CD1c-positive myeloid dendritic cell (primary cell): ENCODE measurements around the gene NRIP2.
"Not testable (repeated sequence)": the region's sequence is repeated elsewhere in the genome, so short reads cannot be mapped to it uniquely, and the experiment has no call there.

Experiments used
- DNase-seq: peaks from one replicate; pipeline ENCODE4 v3.0.0-alpha.2; 2016; ENCODE audit errors: extremely low spot score

The NRIP2 gene

GRCh38 chr12:2834581-2835491 is at the start of gene NRIP2:
Gene NRIP2, minus strand, starts transcription at chr12:2835035. Its CDS starts 52 bp downstream, at chr12:2834983.
- no peak for DNase-seq

- DNase-seq = peak; percentile 1
These were observed 45.0 kb upstream of the NRIP2 start for GRCh38 chr12:2879853-2880252.

- DNase-seq = peak; percentile 82
These were observed 43.3 kb upstream of the NRIP2 start for GRCh38 chr12:2877953-2878732.

GRCh38 chr12:2877047-2877952 is 42.5 kb upstream of the NRIP2 start, which contains the start of the genes FOXM1 and RHNO1:
Gene FOXM1, minus strand, starts transcription at chr12:2877174. Its CDS starts 2,696 bp downstream, at chr12:2874478.
Gene RHNO1, plus strand, starts transcription at chr12:2877223. Its CDS starts 8,144 bp downstream, at chr12:2885367.
- peak; percentile 91 for DNase-seq

DNA sequence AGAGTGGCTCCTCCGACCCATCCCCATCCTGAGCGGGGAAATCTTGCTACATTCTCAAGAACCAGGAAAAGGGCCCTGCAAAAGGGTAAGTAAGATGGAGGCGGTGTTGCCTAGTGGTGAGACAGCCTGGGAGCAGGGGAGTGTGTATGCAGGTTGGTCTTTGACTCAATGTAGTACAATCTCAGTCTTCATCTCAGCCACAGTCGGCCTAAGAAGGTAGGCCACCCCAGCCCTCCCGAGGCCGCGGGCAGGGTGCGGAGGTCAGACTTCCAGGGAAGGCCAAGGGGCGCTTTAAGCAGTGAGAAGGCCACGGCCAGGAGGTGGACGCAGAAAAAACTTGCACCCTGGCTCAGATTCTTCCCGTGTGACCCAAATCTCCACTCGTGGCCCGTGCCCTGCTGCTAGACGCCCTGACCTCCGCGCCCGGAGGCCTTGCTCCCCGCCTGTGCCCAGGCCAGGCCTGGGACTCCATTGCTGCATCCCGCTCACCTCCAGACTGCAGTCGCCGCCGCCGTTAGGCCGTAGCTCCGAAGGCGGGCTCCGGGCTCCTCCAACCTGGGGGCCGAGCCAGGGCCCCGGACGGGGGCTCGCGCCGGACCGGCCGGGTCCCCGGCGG is 41.7 kb upstream of the NRIP2 start:
- DNase-seq = peak; percentile 2

DNA sequence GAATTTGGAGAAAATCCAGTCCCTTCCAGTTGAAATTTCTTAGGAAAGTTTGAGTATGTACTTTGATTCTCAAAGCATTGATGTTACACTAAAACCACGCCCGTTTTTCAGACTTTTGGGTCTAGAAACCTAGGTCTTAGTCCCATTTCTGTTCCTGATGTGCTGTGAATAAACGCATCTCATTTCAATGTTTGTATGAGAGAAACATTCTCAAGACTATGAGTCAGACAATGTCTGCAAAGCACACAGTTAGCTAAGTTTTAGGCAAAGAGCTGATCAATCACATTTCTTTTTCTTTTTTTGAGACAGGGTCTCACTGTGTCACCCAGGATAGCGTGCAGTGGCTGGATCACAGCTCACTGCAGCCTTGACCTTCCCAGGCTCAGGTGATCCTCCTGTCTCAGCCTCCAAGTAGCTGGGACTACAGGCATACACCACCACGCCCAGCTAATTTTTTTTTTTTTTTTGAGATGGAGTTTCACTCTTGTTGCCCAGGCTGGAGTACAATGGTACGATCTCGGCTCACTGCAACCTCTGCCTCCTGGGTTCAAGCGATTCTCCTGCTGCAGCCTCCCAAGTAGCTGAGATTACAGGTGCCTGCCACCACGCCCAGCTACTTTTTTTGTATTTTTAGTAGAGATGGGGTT is 34.3 kb upstream of the NRIP2 start:
- not testable (repeated sequence) for DNase-seq

DNA sequence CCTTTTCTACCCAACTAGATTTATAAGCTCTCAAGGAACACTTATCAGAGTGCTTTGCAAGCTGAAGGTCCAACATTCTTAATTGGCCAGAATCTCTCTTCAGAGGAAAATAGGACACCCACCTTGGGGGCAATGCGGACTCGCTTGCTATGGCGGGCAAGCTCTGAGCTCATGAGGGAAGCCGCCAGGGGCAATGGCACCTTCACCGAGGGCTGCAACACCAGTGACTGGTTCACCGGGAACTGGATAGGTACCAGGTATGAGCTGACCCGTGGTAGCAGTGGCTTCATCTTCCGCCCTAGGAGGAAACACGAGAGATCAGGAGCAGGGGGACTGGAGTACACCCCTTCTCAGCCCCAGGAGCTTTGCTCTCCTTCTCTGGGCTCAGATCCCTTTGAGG is 29.4 kb upstream of the NRIP2 start:
- no peak for DNase-seq

- not testable (repeated sequence) for DNase-seq
These were observed 28.6 kb upstream of the NRIP2 start for GRCh38 chr12:2863402-2863801.

DNA sequence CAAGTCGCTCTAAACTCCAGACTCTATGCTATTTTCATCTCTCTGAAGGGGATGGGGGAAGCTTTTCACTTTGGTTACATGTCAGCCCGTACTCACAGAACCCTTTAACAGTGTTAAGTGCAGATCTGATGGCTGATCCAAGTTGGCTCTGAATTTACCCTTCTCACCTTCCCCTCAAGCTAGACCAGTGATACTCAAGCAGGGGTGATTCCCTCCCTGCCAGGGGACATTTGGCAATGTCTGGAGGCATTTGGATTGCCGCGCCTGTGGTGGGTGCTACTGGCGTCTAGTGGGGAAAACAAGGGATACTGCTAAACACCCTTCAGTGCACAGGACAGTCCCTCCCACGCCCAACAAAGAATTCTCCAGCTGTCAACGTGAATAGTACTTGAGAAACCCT is 28.0 kb upstream of the NRIP2 start:
- DNase-seq = no peak

- no peak for DNase-seq
These were observed 25.3 kb upstream of the NRIP2 start for GRCh38 chr12:2860170-2860569.

- no peak for DNase-seq
These were observed 24.1 kb upstream of the NRIP2 start for GRCh38 chr12:2858944-2859421.

DNA sequence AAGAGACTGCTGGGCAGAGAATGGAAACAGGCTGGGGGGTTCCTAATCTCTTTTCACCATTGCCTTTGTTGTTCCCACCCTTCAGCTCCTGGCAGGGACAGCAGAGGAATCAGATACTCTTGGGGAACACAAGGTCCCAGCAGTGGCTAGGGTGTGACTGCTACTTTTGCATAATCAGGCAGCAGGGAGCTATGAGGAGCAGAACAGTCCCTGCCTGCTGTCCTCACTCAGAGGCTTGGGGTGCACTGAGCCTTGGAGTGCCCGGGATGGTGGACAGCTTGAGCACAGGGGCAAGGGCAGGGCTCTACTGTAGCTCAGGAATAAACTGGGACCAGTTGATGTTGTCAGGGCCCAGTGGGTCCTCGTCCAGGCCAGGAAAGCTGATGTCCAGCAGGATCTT is 23.5 kb upstream of the NRIP2 start:
- DNase-seq = no peak

- DNase-seq = no peak
These were observed 22.7 kb upstream of the NRIP2 start for GRCh38 chr12:2857576-2857975.

DNA sequence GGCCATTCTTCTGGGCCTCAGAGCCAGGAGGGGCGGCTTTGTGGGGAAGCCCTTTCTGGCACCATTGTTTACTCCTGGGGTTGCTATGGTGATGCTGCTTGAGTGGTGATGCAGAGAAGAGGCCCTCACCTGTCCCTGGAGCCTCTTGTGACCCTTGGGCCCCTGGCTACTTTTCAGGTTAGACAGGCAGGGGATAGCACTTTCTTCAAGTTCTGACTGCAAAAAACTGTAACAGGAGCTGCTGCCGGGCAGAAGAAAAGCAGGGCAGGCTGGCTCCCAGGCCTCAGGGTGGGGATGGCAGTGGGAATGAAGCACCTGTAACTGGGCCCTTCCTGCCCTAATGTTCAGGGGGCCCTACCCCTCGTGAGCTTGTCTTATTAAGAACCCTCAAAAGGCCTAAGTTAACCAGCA is 22.2 kb upstream of the NRIP2 start, which contains the start of gene TEX52:
Gene TEX52 (minus strand): TSS at position 19 of the 411 bp plus-strand sequence. CDS start 13 bp downstream, at position 6.
- DNase-seq = no peak

DNA sequence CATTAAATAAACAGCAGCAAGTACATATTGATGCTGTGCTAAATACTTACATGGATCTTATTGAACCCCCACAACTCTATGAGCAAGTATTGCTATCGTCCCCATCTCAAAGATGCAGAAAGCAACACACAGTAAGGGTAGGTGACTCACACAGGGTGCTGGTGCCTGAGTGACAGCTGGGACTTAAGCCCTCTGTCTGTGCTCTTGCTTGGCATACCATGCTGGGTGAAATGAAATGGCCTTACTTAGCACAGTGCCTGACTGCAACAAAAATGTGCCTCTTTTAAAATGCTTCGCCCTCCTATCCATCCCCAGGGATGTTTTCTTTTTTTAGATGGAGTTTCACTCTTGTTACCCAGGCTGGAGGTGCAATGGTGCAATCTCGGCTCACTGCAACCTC is 21.2 kb upstream of the NRIP2 start:
- no peak for DNase-seq

GRCh38 chr12:2855546-2855945 is 20.7 kb upstream of the NRIP2 start:
- no peak for DNase-seq

GRCh38 chr12:2854669-2855453 is 20.0 kb upstream of the NRIP2 start:
- no peak for DNase-seq

DNA sequence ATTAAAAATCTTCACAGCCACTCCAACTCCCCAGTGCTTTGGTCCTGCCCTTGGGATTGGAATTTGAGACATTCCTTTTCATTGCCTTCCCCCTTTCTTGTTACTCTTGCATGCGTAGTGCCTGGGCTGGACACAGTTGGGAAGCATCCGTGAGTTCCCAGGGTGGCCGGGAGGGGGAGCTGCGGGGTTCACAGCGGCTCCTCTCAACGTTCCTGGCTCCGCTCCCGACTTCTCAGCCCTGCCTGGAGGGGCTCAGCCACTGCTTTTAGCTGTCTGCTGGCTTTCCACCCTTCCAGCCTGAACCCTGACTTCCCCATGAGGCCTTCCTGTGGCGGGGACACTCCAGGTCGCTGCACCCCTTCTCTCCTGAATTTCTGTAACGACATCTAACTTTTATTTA is 18.8 kb upstream of the NRIP2 start:
- peak; percentile 56 for DNase-seq

GRCh38 chr12:2851931-2852330 is 17.1 kb upstream of the NRIP2 start:
- no peak for DNase-seq
